IPS-20b (cell line): ENCODE data around the gene SOX13.
A peak's percentile ranks its signal among the peaks of the same experiment; 100 is the strongest.

Experiments used
- H3K27ac ChIP-seq: one replicate; pipeline ENCODE4 v1.5.1; 2013; ENCODE audit warnings: low read length
- H3K27me3 ChIP-seq: 2 replicates; pipeline ENCODE4 v1.6.1; 2013; ENCODE audit warnings: mild to moderate bottlenecking, low read length, inconsistent platforms; ENCODE audit not compliant: insufficient read depth
- H3K36me3 ChIP-seq: 2 replicates; pipeline ENCODE4 v1.6.1; 2013; ENCODE audit warnings: low read depth, mild to moderate bottlenecking, inconsistent platforms, low read length, moderate library complexity; ENCODE audit not compliant: insufficient read depth
- H3K4me1 ChIP-seq: 2 replicates; pipeline ENCODE4 v1.6.1; 2013; ENCODE audit warnings: mild to moderate bottlenecking, control low read depth, inconsistent platforms, low read length, moderate library complexity; ENCODE audit not compliant: insufficient read depth
- H3K4me3 ChIP-seq: 2 replicates; pipeline ENCODE4 v1.5.1; 2013; ENCODE audit warnings: mild to moderate bottlenecking, low read length, inconsistent platforms
- H3K9ac ChIP-seq: 2 replicates; pipeline ENCODE4 v1.6.1; 2013; ENCODE audit warnings: low read depth, mild to moderate bottlenecking, inconsistent platforms, low read length, moderate library complexity
- H3K9me3 ChIP-seq: 2 replicates; pipeline ENCODE4 v1.6.1; 2013; ENCODE audit warnings: mild to moderate bottlenecking, low read depth, low read length, inconsistent platforms; ENCODE audit not compliant: insufficient read depth

Gene SOX13

DNA sequence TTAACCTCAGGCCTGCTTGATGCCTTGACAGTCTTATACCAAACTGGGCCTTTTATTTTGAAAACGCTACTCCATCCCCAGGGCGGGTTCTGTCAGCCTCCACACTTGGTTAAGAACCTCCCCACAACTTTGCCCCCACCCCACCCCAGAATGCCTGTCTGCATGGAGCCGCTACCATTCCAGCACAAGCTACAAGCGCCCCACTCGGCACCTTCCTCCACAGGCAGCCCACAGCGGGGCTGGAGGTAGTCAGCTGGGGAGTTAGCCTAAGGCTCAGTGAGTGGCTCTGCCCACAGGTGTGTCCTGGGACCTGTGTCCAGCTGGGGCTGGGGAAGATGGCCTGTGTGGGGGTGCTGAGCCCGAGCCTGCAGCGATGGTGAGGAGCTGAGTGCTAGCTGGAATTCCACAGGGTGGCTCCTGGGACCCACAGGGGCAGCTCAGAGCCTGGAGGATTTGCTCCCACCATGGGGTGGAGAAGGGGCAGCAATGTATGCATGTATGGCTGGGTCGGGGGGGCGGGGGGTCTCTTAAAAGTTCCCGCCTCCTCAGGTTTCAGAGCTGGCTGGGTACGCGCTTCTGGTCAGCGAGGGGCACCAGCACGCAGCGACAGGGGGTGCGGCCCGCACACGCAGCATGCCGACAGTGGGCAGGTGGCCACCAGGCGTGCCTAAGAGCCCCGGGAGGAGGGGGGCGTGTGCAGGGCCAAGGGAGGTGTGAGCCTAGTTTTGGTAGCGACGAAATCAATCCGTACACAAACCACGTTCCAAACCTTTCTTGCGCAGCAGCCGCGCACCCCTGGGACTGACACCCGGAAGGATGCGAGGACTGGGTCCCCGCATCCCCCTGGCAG lies 78.0 kb downstream of the SOX13 start:
- H3K9ac ChIP-seq = peak overlapping the region; percentile 41; the same call in 1 of the 2 replicates
- no peaks in the 10 kb centered on the region for H3K36me3 ChIP-seq
- H3K9me3 ChIP-seq = no peaks in the 10 kb centered on the region
- H3K27me3 ChIP-seq = peaks cover 39% of the 10 kb centered on the region
- H3K4me3 ChIP-seq = peak overlapping the region; percentile 75
- H3K4me1 ChIP-seq = peaks cover 21% of the 10 kb centered on the region
- no peak overlapping the region for H3K27ac ChIP-seq

DNA sequence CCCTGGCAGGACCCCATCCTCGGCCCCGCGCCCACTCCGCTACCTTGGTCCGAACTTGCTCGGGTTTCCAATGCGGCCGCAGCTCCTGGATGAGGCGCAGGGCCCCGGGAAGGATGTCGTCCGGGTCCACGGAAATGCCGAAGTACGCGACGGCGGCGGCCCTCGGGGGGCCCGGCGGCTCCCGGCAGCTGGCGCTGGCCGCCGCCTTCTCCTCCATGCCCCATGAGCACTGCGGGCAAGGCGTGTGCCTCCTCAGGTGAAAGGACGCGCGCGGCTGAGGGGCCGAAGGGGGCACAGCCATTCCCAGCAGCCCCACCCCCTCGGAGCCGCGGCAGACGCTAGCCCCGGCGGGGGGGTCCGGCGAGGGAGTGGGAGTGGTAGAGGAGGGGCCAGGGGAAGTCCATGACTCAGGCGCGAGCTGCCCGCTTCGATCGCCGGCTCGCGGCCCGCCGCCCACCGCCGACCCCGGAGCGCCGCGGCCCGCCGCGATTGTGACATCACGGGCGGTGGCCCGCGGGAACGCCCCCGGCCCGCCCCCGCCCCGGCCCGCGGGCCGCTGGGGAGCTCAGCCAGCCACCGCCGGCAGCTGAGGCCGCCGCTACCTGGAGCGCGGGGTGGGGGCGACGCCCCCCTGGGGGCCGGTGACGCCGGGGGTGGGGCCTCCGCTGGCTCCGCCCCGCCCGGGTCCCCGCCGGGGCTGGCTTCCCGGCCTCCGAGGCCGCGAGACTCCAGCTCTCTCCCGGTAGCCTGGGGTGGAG lies 78.8 kb downstream of the SOX13 start, which contains the start of gene ETNK2:
Gene ETNK2 (minus strand): TSS at position 493 of the 758 bp plus-strand sequence. CDS start 192 bp downstream, at position 301.
- Histone ChIP-seq H3K4me1 (peaks cover 19% of the 10 kb centered on the region), H3K4me3 (peak within 1 kb of the TSS; percentile 75), H3K9me3 (no peaks in the 10 kb centered on the region), H3K36me3 (no peaks in the 10 kb centered on the region), H3K27ac (no peak within 1 kb of the TSS), H3K9ac (peak within 1 kb of the TSS; percentile 55; the same call in 1 of the 2 replicates), H3K27me3 (peaks cover 39% of the 10 kb centered on the region)

DNA sequence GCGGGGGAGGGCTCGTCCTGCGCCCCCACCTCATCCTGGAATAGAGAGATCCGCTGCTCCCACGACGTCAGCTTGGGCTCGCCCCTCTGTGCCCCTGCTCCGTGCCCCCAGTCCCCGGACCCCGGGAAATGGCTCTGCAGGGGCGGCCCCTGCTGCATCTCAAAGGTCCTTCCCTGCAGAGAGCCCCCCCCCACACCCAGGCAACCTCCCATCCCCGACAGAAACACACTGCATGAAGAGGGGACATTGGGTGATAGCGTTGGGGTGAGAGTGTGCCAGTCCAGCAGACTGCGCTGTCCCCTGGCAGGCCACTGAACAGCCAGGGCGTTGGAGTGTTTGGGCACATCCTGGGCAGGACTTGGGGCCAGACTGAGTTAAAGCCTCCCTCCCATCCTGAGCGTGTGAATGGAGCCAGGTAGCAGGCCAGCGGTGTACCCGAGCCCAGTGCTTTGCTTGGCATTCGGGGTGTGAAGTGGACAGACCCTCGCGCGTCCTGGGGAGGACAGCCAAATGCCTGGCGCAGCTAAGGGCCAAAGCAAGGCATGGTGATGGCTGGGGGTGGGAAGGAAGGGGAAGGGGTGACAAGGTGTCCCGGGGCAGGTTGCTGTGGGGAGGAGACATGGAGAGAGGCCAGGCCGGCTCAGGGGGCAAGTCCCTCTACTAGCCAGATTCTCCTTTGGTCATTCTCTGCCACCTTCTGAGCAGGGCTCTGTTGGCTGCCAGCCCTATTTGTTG lies 79.6 kb downstream of the SOX13 start:
- Histone ChIP-seq H3K4me1 (peaks cover 14% of the 10 kb centered on the region), H3K9ac (peak overlapping the region; percentile 55; the same call in 1 of the 2 replicates), H3K27ac (no peak overlapping the region), H3K4me3 (peak overlapping the region; percentile 55), H3K9me3 (no peaks in the 10 kb centered on the region), H3K27me3 (peaks cover 39% of the 10 kb centered on the region), H3K36me3 (no peaks in the 10 kb centered on the region)

DNA sequence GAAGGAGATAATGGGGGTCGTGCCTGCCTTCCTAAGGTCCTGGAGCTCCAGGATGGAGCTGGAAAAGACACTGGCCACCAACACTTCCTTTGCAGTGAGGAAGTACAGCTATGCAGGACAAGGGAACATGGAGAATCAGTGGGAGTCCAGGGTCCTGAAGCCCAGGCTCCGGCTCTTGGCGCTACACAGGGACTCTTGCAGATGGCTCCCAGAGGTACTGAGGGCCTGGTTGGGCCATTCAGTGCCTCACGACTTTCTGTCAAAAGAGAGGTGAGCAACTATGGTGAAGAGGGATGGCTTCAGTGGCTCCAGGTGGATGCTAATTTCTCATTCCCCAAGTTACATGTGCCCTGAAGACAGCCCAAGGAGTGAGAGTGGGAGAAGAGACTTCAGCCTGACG lies 80.8 kb downstream of the SOX13 start:
- Histone ChIP-seq H3K4me3 (no peak overlapping the region), H3K4me1 (peaks cover 2% of the 10 kb centered on the region), H3K27ac (no peak overlapping the region), H3K9me3 (no peaks in the 10 kb centered on the region), H3K9ac (no peak overlapping the region), H3K27me3 (peaks cover 39% of the 10 kb centered on the region), H3K36me3 (no peaks in the 10 kb centered on the region)

DNA sequence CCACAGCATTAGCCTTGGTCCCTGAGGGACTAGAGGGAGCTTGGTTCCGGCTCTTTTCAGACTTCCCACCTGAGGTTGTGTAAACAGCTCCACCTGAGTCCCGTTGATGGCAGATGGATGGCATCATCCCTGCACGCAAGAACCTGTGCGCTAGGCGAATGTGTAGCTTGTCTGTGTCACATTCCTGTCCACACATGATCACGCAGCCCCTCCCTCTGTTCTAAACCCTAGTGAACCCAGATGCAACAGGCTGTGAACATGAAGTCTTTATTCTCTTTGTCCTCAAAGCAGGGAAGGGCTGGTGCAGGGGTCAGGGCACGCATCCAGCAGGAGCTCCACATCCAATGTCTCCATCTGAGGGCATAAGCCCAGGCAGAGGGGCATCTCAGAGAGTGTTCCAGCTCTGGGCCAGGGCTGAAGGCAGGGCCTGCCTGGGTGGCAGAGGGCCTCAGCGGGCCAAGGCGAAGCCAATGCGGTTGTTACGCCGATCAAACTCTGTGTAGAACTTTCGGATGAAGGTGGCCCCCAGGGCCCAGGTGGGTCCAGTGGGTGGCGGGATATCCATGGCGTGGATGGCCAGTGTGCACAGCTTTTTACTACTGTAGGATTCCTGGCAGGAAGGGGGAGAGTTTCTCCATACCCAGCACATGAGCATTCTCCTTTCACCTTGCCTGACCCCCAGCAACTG lies 81.8 kb downstream of the SOX13 start:
- Histone ChIP-seq H3K9me3 (no peaks in the 10 kb centered on the region), H3K27me3 (peaks cover 34% of the 10 kb centered on the region), H3K4me1 (no peaks in the 10 kb centered on the region), H3K36me3 (no peaks in the 10 kb centered on the region), H3K9ac (no peak overlapping the region), H3K4me3 (no peak overlapping the region), H3K27ac (no peak overlapping the region)

DNA sequence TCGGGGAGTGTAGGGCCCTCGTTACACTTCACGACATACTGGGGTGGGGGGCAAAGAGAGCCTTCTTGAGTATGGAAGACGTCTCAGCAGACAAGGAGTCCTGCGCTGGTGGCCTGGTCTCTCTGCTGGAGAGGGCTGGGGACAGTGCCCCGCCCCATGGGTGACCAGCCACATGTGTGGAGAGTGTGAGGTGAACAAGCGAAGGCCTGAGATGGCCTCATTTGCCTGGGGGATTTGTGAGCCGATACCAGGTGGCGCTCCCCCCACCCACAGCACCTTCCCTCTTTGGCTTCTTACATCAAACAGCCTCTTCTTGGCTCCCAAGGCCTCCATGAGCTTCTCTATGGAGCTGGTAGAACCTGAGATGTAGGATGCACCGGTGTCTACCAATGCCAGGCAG lies 83.0 kb downstream of the SOX13 start:
- no peaks in the 10 kb centered on the region for H3K4me1 ChIP-seq
- no peak overlapping the region for H3K9ac ChIP-seq
- no peak overlapping the region for H3K4me3 ChIP-seq
- no peaks in the 10 kb centered on the region for H3K9me3 ChIP-seq
- no peak overlapping the region for H3K27ac ChIP-seq
- no peaks in the 10 kb centered on the region for H3K36me3 ChIP-seq
- H3K27me3 ChIP-seq = peaks cover 32% of the 10 kb centered on the region

DNA sequence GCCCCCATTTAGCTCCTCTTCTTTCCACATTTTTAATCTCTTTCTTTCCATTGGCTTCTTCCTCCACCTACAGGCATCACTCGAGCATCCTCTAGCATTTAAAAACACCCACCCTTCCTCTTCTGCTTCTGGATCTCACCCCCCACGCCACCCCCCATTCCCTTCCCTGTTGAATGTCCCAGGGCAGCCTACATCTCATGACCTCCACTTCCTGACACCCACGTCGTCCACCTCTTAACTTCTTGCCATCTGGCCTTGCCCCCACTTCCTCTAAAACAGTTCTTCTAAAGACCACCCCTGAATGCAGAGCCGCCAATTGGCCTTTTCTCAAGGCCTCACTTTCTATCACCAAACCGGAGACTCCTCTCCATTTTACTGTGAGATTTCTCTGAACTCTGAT lies 85.0 kb downstream of the SOX13 start:
- H3K9me3 ChIP-seq = no peaks in the 10 kb centered on the region
- H3K4me1 ChIP-seq = no peaks in the 10 kb centered on the region
- H3K36me3 ChIP-seq = no peaks in the 10 kb centered on the region
- peaks cover 18% of the 10 kb centered on the region for H3K27me3 ChIP-seq
- no peak overlapping the region for H3K4me3 ChIP-seq
- H3K9ac ChIP-seq = no peak overlapping the region
- no peak overlapping the region for H3K27ac ChIP-seq

DNA sequence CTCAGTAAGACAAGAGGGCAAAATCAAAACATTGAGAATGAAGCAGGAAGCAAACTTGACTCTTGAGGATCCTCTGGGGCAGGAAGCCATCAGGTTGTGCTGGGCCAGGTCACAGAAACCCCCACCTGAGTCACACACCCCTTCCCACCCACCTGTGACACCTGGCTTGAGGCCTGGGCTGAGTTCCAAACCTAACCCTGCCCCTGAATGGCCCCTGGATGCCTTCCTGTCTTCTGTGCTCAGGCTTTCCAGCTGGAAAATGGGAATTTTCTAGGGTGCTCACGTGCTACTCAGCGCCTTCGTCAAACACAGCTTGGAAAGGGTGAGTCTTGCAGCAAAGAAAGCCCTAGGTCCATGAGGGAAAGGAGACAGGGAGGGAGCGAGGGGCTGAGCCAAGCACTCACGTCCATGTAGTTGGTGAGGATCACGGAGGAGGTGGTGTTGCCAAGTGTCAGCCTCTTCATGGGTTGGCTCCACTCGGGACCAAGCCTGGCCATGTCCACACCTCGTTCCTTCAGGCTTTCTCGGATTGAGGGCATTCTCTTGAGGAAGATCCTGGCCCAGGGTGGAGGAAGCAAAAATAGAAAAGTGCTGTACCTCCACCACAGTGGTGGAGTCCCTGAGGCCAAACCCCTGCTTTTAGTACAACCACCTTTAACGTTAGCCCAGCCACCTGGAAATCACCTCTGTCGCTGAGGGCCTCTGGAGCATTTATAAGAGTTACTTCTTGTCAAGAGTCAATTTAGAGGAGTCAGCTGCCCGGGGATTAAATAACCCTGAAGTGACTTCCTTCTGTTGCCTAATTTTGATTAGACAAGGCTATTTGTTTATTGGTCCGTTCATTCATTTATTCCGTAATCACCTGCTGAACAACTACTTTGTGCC lies 88.9 kb downstream of the SOX13 start:
- H3K4me1 ChIP-seq = no peaks in the 10 kb centered on the region
- no peak overlapping the region for H3K4me3 ChIP-seq
- H3K36me3 ChIP-seq = no peaks in the 10 kb centered on the region
- no peaks in the 10 kb centered on the region for H3K9me3 ChIP-seq
- peaks cover 10% of the 10 kb centered on the region; the same call in 1 of the 2 replicates for H3K27me3 ChIP-seq
- no peak overlapping the region for H3K27ac ChIP-seq
- H3K9ac ChIP-seq = no peak overlapping the region

DNA sequence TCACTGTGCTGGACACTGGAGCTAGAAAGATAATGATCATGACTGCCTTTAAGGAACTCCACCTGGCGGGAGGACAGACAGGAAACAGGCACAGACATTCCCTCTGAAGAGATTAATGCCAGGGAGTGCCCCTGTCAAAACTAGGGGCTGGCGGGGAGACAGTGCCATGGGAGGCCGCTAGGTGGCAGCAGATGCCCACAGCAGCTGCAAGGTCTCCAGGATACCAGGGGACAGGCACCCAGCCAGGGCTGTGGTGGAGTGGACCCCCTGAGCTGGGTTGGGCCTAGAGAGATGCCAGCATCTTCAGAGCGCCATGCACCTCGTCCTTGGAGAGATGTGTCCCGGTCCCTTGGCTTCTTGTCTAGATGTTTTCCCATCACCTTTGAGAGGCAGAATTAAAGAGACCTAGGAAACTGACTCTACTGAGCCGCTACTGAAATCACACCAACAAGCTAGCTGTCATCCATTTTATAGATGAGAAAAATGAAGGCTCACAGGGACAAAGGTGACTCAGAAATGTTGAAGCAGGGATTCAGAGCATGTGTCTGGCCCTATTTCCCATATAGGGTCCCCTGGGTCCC lies 89.7 kb downstream of the SOX13 start:
- H3K9ac ChIP-seq = no peak overlapping the region
- H3K4me3 ChIP-seq = no peak overlapping the region
- no peak overlapping the region for H3K27ac ChIP-seq
- no peaks in the 10 kb centered on the region for H3K4me1 ChIP-seq
- 0 out of 2 replicates have a peak, but pooled peaks cover 10% of the 10 kb centered on the region for H3K27me3 ChIP-seq
- no peaks in the 10 kb centered on the region; the same call in 1 of the 2 replicates for H3K9me3 ChIP-seq
- H3K36me3 ChIP-seq = no peaks in the 10 kb centered on the region

DNA sequence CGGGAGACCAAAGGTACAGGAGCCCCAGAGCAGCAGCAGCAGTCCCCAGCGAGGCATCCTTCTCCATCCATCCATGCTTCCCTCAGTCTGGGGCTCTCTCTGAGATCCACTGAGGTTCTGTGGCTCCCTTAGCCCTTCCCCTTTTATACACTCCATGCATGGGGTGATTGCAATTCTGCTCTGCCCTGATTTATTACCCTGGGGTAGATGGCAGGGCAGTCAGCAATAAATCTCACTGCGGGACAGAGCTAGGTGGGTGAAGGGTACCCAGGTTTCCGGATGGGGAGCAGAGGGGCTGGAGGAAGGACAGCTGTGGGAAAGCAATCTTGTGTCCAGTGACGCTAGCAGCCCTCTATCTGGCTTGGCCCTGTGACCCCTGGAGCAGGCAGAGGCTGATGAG lies 93.3 kb downstream of the SOX13 start, which contains the start of gene REN:
Gene REN (minus strand): TSS at position 119 of the 400 bp plus-strand sequence. CDS start 44 bp downstream, at position 75.
- H3K36me3 ChIP-seq = no peaks in the 10 kb centered on the region
- peaks cover 26% of the 10 kb centered on the region for H3K9me3 ChIP-seq
- no peaks in the 10 kb centered on the region for H3K4me1 ChIP-seq
- H3K9ac ChIP-seq = no peak within 1 kb of the TSS
- H3K27ac ChIP-seq = no peak within 1 kb of the TSS
- no peaks in the 10 kb centered on the region for H3K27me3 ChIP-seq
- no peak within 1 kb of the TSS for H3K4me3 ChIP-seq
